AG04450 (cell line): Measurements from ENCODE around the gene PPP2R1A. TPM values are rescaled to one million over a fixed set of nuclear protein-coding genes. Genes with fewer than 3 reads are reported as not detected.

Experiments used
- CTCF ChIA-PET: fragments of 300-600, 350-600 bp; formaldehyde crosslinking; extraction: SDS; loops from one replicate; lab custom pipeline; 2022; ENCODE audit warnings: antibody characterized with exemption, inconsistent platforms; lab: Charles Lee
- POLR2A ChIA-PET: fragments of 350-600 bp; formaldehyde crosslinking; extraction: SDS; loops from one replicate; lab custom pipeline; 2021; ENCODE audit warnings: antibody characterized with exemption, inconsistent platforms; lab: Yijun Ruan, JAX
- DNase-seq: peaks from one replicate; pipeline ENCODE4 v3.0.0-alpha.2; 2011; ENCODE audit warnings: low read depth, low spot score
- H3K27ac ChIP-seq: one replicate; pipeline ENCODE4 v1.5.1; 2012; ENCODE audit warnings: low read depth, low read length, control low read depth
- H3K27me3 ChIP-seq: one replicate; pipeline ENCODE4 v1.6.0; 2012; ENCODE audit warnings: low read length; ENCODE audit not compliant: control insufficient read depth, insufficient read depth
- H3K4me3 ChIP-seq: 2 replicates; pipeline ENCODE4 v1.5.1; 2011; ENCODE audit warnings: mild to moderate bottlenecking, low read depth, low read length, control low read depth
- H3K9me3 ChIP-seq: 2 replicates; pipeline ENCODE4 v1.5.1; 2012; ENCODE audit warnings: low read length; ENCODE audit not compliant: control insufficient read depth, insufficient read depth
- CTCF ChIP-seq: IDR thresholded peaks from 2 replicates; pipeline ENCODE4 v1.5.1; 2011; ENCODE audit warnings: low read depth, low read length, control low read depth, inconsistent platforms
- polyA plus RNA-seq: library from polyadenylated mRNA; depleted of rRNA; stranded (reverse); fragments of >200 nt; gene quantifications from 2 replicates; pipeline ENCODE4 v1.2.3, GENCODE V29; 2011

Gene PPP2R1A
- polyA plus RNA-seq, 1 experiment: 158 TPM

GRCh38 chr19:52211926-52212571, 22.2 kb downstream of the PPP2R1A start:
- ChIA-PET CTCF (no interaction called here), POLR2A (no interaction called here)
- no peak for DNase-seq
- H3K27ac ChIP-seq: no peak overlapping the region
- H3K9me3 ChIP-seq: no peaks in the 10 kb centered on the region; the same call in 1 of the 2 replicates
- H3K4me3 ChIP-seq: no peak overlapping the region
- H3K27me3 ChIP-seq: no peaks in the 10 kb centered on the region
- no peak for TF ChIP-seq CTCF

- DNase-seq: no peak
- Histone ChIP-seq H3K27me3 (no peaks in the 10 kb centered on the region), H3K9me3 (no peaks in the 10 kb centered on the region; the same call in 1 of the 2 replicates), H3K4me3 (no peak overlapping the region), H3K27ac (no peak overlapping the region)
- CTCF ChIA-PET: interaction anchor here (0.6 to 2.3 kb wide), 3 partner anchors 25 to 1810 kb away, joined by 3 to 5 read pairs (median 4); partner anchors contain the start of gene ZNF616
- TF ChIP-seq CTCF: no peak
- POLR2A ChIA-PET: interaction anchor here (1.5 kb wide), 1 partner anchor 23 kb away, joined by 4 read pairs; the partner anchor contains the start of gene PPP2R1A
These were observed 22.9 kb downstream of the PPP2R1A start for GRCh38 chr19:52212572-52213255.

GRCh38 chr19:52214241-52214640, 24.4 kb downstream of the PPP2R1A start:
- no peak for TF ChIP-seq CTCF
- ChIA-PET CTCF (interaction anchor here (2.3 kb wide), 1 partner anchor 23 kb away, joined by 5 read pairs; no protein-coding TSS in a partner anchor), POLR2A (interaction anchor here (1.5 kb wide), 1 partner anchor 25 kb away, joined by 4 read pairs; the partner anchor contains the start of gene PPP2R1A)
- Histone ChIP-seq H3K9me3 (no peaks in the 10 kb centered on the region; the same call in 1 of the 2 replicates), H3K27me3 (no peaks in the 10 kb centered on the region), H3K27ac (no peak overlapping the region), H3K4me3 (no peak overlapping the region)
- no peak for DNase-seq

- peaks cover 5% of the 10 kb centered on the region; the same call in 1 of the 2 replicates for H3K9me3 ChIP-seq
- no peak for DNase-seq
- TF ChIP-seq CTCF: no peak
- ChIA-PET CTCF (interaction anchor here (1.6 kb wide), 1 partner anchor 21 kb away, joined by 6 read pairs; no protein-coding TSS in a partner anchor), POLR2A (no interaction called here)
- H3K27me3 ChIP-seq: no peaks in the 10 kb centered on the region
- no peak overlapping the region for H3K27ac ChIP-seq
- H3K4me3 ChIP-seq: no peak overlapping the region
These were observed 26.5 kb downstream of the PPP2R1A start for GRCh38 chr19:52216401-52216800.

- peaks cover 5% of the 10 kb centered on the region; the same call in 1 of the 2 replicates for H3K9me3 ChIP-seq
- no peak overlapping the region for H3K4me3 ChIP-seq
- DNase-seq: no peak
- H3K27me3 ChIP-seq: no peaks in the 10 kb centered on the region
- TF ChIP-seq CTCF: no peak
- ChIA-PET CTCF (no interaction called here), POLR2A (no interaction called here)
- H3K27ac ChIP-seq: no peak overlapping the region
These were observed 27.7 kb downstream of the PPP2R1A start for GRCh38 chr19:52217576-52217975.
